Right ventricle myocardium inferior (tissue), 1 donor: Measurements from ENCODE around the gene ORAI2. TPM values are rescaled to one million over a fixed set of nuclear protein-coding genes. Genes with fewer than 3 reads are reported as not detected.
"Not testable (repeated sequence)": the region's sequence is repeated elsewhere in the genome, so short reads cannot be mapped to it uniquely, and the experiment has no call there.

Experiments
- ATAC-seq: fragments of 200-7000 bp; cut with Tn5 transposase; one replicate; pipeline ENCODE4 v1.9.1; 2020; ENCODE audit warnings: mild to moderate bottlenecking, moderate library complexity
- DNase-seq: peaks from one replicate; pipeline ENCODE4 v3.0.0; 2021; ENCODE audit errors: missing footprints
- intact Hi-C: fragments of 100-400 bp; cut with DNase I; formaldehyde crosslinking; loops from one replicate; pipeline ENCODE4 v1.11.0; 2022
- total RNA-seq: library from RNA; stranded (reverse); fragmentation: NEBNext Ultra II Directional; extraction: Animal tissue kit (Norgen Biotek cat#: 25700); gene quantifications from one replicate; pipeline ENCODE4 v1.2.1, GENCODE V29; 2021
- donor health status: DM: no; HTN: yes; CAD: no; lungs with severe emphysema.

The ORAI2 gene
- total RNA-seq, 1 donor from 2014 or later, result 3.0 TPM

- DNase-seq (no peak), ATAC-seq (no peak)
- intact Hi-C loops, result loop anchor here (5.0 kb wide), 1 partner anchor 48 kb away; no protein-coding TSS in a partner anchor
Measured at GRCh38 chr7:102460467-102460866, 27.1 kb downstream of the ORAI2 start.

GRCh38 chr7:102463841-102464576 is 30.6 kb downstream of the ORAI2 start:
- ATAC-seq (peak; percentile 2), DNase-seq (no peak)

GRCh38 chr7:102464577-102465280 is 31.4 kb downstream of the ORAI2 start, which contains the start of the genes ALKBH4 and LRWD1:
ALKBH4 (minus strand) TSS chr7:102464863; CDS start chr7:102464836, 27 bp downstream.
LRWD1 (plus strand) TSS chr7:102464984; CDS start chr7:102465081, 97 bp downstream.
- peak; percentile 99 for DNase-seq
- intact Hi-C loops, result loop anchor here (5.0 kb wide), 1 partner anchor 52 kb away; no protein-coding TSS in a partner anchor
- ATAC-seq, result peak; percentile 95

More at GRCh38 chr7:102463841-102464576, 30.6 kb downstream of the ORAI2 start:
- intact Hi-C loops, result loop anchor here (5.0 kb wide), 1 partner anchor 52 kb away; no protein-coding TSS in a partner anchor

GRCh38 chr7:102466097-102466496 is 32.7 kb downstream of the ORAI2 start:
- ATAC-seq (no peak), DNase-seq (no peak)
- intact Hi-C loops, result no loop called here

GRCh38 chr7:102467581-102468477 is 34.5 kb downstream of the ORAI2 start:
- ATAC-seq, result no peak
- intact Hi-C loops, result no loop called here
- DNase-seq, result no peak

- intact Hi-C loops, result no loop called here
- DNase-seq (no peak), ATAC-seq (no peak)
Measured at GRCh38 chr7:102468478-102469350, 35.3 kb downstream of the ORAI2 start.

- DNase-seq (no peak), ATAC-seq (no peak)
- intact Hi-C loops, result no loop called here
Measured at GRCh38 chr7:102469351-102469971, 36.1 kb downstream of the ORAI2 start.

GRCh38 chr7:102469972-102470825 is 36.8 kb downstream of the ORAI2 start:
- no peak for ATAC-seq
- intact Hi-C loops, result no loop called here

GRCh38 chr7:102471791-102472125 is 38.4 kb downstream of the ORAI2 start:
- DNase-seq, result no peak
- intact Hi-C loops, result no loop called here
- ATAC-seq, result no peak

More at GRCh38 chr7:102469972-102470825, 36.8 kb downstream of the ORAI2 start:
- DNase-seq, result no peak

- ATAC-seq, result no peak
- DNase-seq, result no peak
- intact Hi-C loops, result no loop called here
Measured at GRCh38 chr7:102472126-102473041, 39.0 kb downstream of the ORAI2 start.

GRCh38 chr7:102473271-102473991 is 40.1 kb downstream of the ORAI2 start:
- intact Hi-C loops, result no loop called here
- ATAC-seq, result no peak
- DNase-seq, result no peak

GRCh38 chr7:102474116-102474515 is 40.7 kb downstream of the ORAI2 start:
- ATAC-seq, DNase-seq, intact Hi-C loops: not testable (repeated sequence)

- DNase-seq, ATAC-seq, intact Hi-C loops: not testable (repeated sequence)
Measured at GRCh38 chr7:102474736-102475435, 41.5 kb downstream of the ORAI2 start.
